ENCODE measurements around the gene BRD2. TPM values are rescaled to one million over a fixed set of nuclear protein-coding genes. Genes with fewer than 3 reads are reported as not detected.

Gene BRD2
- total RNA-seq, 2 experiments from 2014 or later, result 327 to 333 TPM

DNA sequence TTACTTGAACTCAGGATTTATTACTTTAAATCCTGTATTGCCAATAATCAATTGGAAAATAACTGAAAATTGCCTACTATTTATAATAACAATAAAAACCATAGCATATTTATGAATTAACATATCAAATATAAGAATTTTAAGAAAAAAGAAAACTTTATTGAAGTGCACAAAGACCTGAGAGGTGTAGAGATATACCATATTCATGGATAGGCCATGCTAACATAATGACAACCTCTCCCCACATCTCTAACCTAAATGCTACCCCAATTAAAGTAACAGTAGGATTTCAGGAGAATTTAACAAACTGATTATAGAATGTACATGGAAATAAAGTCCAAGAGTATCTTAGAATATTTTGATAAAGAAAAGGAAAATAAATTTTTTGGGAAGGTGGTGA lies 22.4 kb upstream of the BRD2 start:
- ChIA-PET CTCF (no interaction called here), POLR2A (no interaction called here)

DNA sequence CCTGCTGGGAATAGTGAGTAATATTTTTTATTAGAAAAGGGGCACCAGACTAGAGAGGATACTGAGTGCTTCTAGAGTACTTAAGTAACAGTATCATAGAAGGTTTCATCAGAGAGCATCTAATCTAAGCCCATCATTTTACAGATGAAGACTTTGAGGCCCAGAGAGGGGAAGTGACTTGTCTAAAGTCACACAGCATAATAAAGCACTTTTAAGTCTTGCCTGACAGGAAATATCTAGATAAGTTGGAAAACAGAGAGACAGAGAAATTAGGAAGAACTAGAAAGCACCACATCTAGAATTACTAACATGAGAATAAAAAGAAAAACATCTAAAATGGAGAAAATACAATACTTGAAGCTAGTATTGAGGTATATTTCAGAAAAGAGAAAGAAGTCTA lies 21.5 kb upstream of the BRD2 start:
- CTCF ChIA-PET, result interaction anchor here (1.6 to 1.8 kb wide), 2 partner anchors 13 to 90 kb away, joined by 5 to 10 read pairs; no protein-coding TSS in a partner anchor
- POLR2A ChIA-PET, result interaction anchor here (1.8 kb wide), 1 partner anchor 25 kb away, joined by 9 read pairs; no protein-coding TSS in a partner anchor

DNA sequence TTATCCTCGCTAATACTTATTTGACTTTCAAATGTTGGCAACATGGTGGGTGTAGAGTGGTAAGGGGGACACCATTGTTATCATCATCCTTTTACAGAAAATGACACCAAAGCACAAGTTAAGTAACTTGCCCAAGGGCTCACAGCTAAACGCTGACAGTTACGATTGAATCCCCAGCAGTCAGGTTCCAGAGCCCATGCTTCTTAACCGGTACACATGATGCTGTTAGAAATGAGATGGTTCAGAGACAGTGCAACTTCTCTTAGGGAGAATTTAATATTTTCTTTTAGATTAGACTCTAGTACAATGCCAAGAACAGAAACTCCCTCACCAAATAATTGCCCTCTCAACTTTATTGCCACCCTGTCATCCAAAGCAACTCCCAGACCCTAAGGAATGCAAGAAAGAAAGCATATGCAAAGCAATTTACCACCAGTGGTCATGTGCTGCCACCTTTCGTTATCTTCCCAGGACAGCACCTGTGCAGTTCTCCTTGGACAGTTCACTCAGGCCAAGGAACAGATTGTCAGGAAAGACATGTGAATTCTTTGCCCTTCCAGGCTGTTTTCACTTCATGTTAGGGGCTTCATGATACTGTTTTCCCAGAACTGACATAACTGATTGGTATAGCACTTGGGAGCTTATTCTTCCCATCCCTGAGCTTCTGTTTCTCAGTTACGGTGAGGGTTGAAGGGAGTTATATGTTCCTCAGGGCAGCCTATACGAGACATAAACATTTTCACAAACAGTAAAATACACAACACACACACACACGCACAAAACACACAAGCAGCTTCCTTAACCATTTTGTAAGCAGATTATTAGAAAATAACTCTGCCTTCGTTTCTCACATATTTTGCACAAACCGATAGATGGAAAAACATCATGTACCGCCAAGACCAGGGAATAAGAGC lies 20.6 kb upstream of the BRD2 start:
- POLR2A ChIA-PET, result interaction anchor here (1.8 kb wide), 1 partner anchor 24 kb away, joined by 9 read pairs; no protein-coding TSS in a partner anchor
- CTCF ChIA-PET, result interaction anchor here (0.8 to 1.8 kb wide), 5 partner anchors 14 to 90 kb away, joined by 3 to 10 read pairs (median 5); no protein-coding TSS in a partner anchor

DNA sequence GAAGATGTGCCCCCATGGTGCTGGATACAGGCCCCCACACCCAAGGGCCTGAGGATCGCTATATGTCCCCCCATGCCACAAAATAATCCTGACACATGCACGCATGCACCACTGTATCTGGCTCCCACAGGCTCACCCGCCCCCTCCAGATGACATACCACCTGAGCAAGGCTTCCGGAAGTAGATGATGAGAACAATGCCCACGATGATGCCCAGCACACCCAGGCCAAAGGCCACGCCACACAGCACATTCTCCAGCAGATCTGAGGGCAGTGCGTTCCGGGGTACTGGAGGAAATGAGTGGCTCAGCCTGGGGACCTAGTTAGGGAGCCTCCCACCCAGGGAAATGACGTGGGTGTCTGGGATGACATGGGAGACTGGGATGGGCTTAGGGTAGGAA lies 19.3 kb upstream of the BRD2 start:
- POLR2A ChIA-PET, result no interaction called here
- CTCF ChIA-PET, result interaction anchor here (2.3 kb wide), 1 partner anchor 16 kb away, joined by 12 read pairs; no protein-coding TSS in a partner anchor

DNA sequence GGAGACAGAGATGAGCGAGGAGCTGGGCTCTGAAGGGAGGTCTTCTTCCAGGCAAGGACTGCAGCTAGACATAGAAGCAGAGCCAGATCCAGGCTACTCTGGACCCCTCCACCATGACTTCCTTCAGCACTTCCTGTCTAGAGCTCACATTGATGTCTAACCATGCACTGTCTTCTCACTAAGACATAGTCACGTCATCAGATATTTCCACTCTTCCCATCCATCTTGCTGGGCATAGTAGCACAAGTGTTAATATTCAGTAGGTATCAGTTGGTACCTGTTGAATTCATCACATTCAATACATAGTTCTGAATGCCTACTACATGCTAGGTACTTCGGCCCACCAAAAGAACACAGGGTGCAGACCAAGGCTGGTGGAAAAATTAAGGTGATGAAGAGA lies 18.4 kb upstream of the BRD2 start:
- CTCF ChIA-PET, result interaction anchor here (1.0 to 2.3 kb wide), 3 partner anchors 17 to 34 kb away, joined by 3 to 12 read pairs (median 4); partner anchors contain the start of gene BRD2
- POLR2A ChIA-PET, result no interaction called here

DNA sequence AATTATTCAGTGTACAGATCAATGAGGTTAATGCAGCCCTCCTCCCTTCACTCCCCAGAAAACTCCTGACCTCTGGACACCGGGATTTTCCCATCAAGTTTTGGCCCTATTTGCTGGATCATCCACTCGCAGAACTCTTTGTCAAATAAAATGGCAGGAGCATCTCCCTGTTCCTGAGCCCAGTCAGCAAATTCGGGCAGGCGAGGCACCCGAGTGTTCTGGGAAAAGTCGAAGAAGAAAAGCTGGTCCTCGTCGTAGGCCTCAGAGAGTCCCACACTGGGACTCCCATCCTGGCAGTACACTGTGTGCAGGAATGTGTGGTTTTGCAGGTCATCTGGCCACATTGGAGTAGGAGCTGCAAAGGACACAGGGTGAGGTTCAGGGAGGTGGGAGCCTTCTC lies 17.9 kb upstream of the BRD2 start:
- ChIA-PET CTCF (interaction anchor here (1.0 to 3.4 kb wide), 4 partner anchors 10 to 34 kb away, joined by 3 to 19 read pairs (median 8); partner anchors contain the start of genes BRD2 and HLA-DMB), POLR2A (no interaction called here)

DNA sequence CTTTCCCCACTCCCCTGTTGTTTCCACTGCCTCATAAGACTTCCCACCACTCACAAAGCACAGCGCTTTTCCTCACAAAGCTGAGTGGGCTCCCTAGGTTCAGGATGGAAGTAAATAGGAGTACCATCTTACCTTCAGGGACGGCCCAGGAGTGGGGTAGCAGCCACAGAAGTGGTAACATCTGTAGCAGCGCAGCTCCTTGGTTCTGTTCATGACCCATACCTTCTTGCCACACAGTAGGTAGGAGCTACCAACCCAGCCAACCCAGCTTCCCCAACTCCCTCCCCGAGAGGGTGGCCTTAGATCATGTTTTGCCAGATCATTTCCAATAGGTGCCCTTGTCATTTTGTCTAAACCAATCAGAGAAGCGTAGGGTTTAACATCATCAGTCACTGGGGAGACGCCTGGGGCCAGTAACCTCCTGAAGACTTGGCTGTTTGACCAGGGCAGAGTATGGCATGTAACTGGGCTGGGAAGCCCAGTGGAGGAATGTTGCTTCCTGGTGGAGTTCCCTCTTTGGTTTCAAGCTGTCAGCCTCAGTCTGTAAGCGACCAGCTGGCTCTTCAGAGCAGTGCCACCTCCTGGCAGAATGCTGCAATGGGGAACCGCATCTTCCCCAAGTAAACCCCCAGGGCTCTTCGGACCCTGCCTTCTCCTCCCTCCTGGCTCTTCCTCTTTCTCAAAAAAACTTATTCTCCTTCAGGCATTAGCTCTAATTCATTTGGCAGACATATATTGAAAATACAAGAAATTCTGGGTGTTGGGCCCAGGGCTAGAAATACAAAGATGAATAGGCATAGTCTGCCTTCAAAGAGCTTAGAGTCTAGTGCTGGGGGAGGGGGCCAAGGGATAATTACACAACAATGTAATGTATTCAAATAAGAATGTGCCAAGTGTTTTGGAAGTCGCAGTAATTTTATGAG lies 15.3 kb upstream of the BRD2 start, which contains the start of gene HLA-DMA:
TSS of gene HLA-DMA (minus strand) at position 281 of the 923 bp plus-strand sequence. CDS start at position 220, 61 bp downstream.
- CTCF ChIA-PET, result interaction anchor here (0.5 to 5.9 kb wide), 20 partner anchors 9 to 1299 kb away, joined by 3 to 46 read pairs (median 6); partner anchors contain the start of genes BRD2, HLA-DMB and TAP2
- POLR2A ChIA-PET, result interaction anchor here (0.5 to 5.0 kb wide), 7 partner anchors 14 to 114 kb away, joined by 3 to 52 read pairs (median 3); partner anchors contain the start of gene TAP2

DNA sequence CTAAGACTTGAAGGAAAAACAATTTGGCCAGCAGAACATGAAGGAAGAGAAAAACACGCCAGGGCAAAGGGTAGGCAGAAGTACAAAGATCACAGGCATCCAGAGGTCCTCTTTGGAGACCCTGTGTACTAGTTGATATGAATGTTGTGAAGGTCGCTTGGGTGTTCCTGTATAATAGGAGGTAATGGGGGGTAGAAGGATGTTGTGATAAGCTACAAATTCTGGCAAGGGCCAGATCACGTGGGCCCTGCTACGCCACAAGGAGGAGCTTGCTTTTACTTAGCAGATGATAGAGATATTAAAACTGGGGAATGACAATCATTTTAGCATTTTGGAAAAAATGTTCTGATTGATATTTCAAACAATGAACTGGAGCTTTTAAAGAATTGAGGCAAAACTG lies 14.6 kb upstream of the BRD2 start:
- ChIA-PET POLR2A (interaction anchor here (0.5 to 5.0 kb wide), 6 partner anchors 14 to 99 kb away, joined by 3 to 52 read pairs (median 4); partner anchors contain the start of gene BRD2), CTCF (interaction anchor here (0.6 to 5.9 kb wide), 17 partner anchors 10 to 481 kb away, joined by 3 to 46 read pairs (median 11); partner anchors contain the start of genes BRD2, HLA-DMB and TAP2)

DNA sequence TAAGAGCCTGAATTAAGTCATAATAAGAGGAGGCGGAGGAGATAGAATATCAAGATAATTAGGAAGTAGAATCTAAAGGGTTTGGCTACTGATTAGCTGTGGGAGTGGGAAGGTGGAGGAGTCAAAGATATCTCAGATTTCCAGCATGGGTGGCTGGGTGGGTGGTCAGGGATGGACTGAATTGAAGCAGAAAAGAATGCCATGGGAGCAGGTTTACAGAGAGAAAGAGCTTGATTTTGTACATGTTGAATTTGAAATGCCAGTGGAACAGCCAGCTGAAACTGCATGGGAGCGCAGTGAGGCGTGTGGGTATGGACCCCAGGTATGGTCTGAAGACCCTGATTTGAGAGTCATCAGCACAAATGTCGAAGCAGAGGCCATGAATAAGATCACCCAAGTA lies 14.1 kb upstream of the BRD2 start:
- CTCF ChIA-PET, result interaction anchor here (0.6 to 5.9 kb wide), 15 partner anchors 9 to 480 kb away, joined by 3 to 46 read pairs (median 11); partner anchors contain the start of gene BRD2

DNA sequence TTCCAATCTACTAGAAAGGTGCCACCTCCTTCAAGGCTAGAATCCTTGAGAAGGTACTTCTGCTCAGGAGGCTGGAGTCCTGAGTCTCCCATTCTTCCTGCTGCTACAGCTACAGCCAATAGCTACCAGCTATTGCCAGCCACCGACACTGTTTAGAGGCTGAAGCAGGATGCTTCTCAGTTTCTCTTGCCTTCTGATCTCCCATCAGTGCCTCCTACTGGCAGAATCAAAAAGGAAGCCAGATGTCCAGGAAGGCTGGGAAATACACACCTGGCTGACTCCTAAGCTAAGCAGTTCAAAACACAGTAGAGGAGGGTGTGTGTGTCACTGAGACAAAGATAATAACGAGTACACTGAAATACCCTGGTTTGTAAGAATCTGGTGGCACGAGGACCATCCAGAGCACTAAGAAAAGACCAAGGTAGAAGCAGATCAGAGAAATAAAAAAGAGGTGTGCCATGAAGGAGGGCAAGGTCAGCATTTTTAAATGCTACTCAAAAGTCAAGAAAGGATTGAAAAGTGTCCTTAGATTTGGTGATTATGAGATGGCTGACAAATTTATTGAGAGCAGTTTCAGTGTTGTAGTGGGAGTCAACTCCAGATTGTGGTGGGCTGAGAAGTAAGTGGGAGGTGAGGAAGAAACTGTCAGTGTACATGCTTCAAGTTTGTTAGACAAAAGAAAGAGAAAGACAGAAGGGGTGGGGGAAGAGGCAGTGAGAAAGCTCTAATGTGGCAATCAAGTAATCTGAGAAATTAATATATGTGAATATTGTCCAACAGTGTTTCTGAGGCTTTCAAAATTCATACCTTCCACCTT lies 13.2 kb upstream of the BRD2 start:
- CTCF ChIA-PET, result interaction anchor here (0.7 to 5.9 kb wide), 10 partner anchors 8 to 449 kb away, joined by 4 to 46 read pairs (median 12); partner anchors contain the start of genes BRD2 and TAP2

More for the DNA sequence above, 14.1 kb upstream of the BRD2 start:
- POLR2A ChIA-PET, result interaction anchor here (1.0 to 5.0 kb wide), 3 partner anchors 14 to 20 kb away, joined by 4 to 52 read pairs (median 5); partner anchors contain the start of gene BRD2

DNA sequence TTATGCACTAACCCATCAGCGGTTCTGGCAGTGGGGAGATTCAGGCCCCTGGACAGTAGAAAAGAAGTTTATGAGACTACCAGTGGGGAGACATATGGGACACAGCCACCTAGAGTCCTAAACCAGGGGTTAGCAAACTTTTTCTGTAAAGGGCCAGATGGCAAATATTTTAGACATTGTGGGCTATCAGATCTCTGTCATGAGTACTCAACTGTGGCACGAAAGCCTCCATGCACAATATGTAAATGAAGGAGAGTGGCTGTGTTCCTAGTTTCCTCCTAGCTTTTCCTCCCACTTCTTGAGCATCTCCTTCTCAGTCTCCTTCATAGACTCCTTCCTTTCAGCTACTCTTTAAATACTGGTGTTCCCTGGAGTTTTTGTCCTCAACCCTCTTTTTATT lies 12.2 kb upstream of the BRD2 start:
- POLR2A ChIA-PET, result interaction anchor here (0.6 to 5.0 kb wide), 2 partner anchors 15 to 31 kb away, joined by 3 to 52 read pairs; no protein-coding TSS in a partner anchor
- CTCF ChIA-PET, result interaction anchor here (1.2 to 5.9 kb wide), 4 partner anchors 11 to 28 kb away, joined by 6 to 46 read pairs (median 18); partner anchors contain the start of gene BRD2

More for the DNA sequence above, 13.2 kb upstream of the BRD2 start:
- POLR2A ChIA-PET, result interaction anchor here (0.6 to 5.0 kb wide), 4 partner anchors 13 to 34 kb away, joined by 3 to 52 read pairs (median 6); partner anchors contain the start of gene BRD2

DNA sequence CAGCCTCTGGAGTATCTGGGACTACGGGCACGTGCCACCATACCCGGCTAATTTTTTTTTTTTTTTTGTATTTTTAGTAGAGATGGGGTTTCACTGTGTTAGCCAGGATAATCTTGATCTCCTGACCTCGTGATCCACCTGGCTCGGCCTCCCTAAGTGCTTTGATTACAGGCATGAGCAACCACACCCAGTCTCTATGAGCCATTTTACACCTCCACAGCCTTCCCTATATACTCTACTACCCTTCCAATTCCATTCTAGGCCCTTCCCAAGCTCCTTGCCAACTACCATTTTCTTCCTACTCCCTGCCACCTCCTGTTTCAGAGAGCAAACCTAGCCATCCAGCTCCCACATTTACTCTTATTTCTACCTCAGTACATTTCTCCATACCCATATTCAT lies 7.8 kb upstream of the BRD2 start:
- POLR2A ChIA-PET, result no interaction called here

DNA sequence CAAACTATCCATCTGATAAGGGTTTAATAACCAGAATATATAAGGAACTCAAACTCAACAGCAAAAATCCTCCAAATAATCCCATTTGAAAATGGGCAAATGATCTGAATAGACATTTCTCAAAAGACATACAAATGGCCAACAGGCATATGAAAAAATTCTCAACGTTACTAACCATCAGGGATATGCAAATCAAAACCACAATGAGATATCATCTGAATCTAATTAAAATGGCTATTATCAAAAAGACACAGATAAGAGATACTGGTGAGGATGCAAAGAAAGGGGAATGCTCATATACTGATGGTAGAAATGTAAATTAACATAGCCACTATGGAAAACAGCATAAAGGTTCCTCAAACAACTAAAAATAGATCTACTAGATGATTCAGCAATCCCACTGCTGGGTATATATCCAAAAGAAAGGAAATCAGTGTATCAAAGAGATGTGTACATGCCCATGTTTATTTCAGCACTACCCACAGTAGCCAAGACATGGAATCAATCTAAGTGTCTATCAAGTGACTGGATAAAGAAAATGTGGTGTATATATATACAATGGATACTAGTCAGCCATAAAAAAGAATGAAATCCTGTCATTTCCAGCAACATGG lies 6.1 kb upstream of the BRD2 start:
- ChIA-PET CTCF (interaction anchor here (1.3 to 1.9 kb wide), 2 partner anchors 8 to 10 kb away, joined by 4 to 5 read pairs; partner anchors contain the start of gene HLA-DMA), POLR2A (no interaction called here)

More for the DNA sequence above, 7.8 kb upstream of the BRD2 start:
- CTCF ChIA-PET, result interaction anchor here (1.5 kb wide), 1 partner anchor 16 kb away, joined by 3 read pairs; no protein-coding TSS in a partner anchor

DNA sequence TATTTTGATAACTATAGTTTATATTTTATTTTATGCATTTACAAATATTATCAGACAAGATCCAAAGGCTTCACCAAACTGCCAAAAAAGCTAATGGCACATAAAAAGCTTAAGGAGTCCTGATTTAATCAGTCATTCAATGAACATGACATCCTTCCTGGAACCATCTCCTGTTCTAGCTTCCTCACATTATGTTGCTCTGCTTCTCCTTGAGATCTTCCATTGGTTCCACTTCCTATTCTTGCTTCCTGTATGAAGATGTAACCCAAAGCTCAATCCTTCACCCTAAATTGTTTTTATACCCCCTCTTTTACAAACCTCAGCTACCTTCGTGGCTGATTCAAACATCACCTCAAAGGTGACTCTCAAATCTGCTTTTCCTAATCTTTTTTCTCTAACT lies 4.5 kb upstream of the BRD2 start:
- ChIA-PET POLR2A (interaction anchor here (0.8 kb wide), 1 partner anchor 8 kb away, joined by 6 read pairs; no protein-coding TSS in a partner anchor), CTCF (interaction anchor here (1.1 to 1.9 kb wide), 4 partner anchors 10 to 54 kb away, joined by 3 to 9 read pairs (median 4); no protein-coding TSS in a partner anchor)

DNA sequence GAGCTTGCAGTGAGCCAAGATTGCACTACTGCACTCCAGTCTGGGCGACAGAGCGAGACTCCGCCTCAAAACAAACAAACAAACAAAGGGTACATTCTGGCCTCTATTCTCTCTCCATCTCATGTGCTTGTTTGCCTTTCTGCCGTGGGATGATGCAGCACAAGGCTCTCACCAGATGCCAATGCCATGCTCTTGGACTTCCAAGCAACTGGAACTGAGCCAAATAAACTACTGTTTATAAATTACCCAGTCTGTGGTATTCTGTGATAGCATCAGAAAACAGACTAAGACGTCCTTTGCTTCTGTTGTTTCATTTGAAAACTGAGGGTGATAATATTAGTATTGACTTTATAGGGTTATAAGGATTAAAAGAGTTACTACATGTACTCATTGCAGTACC lies 3.6 kb upstream of the BRD2 start:
- CTCF ChIA-PET, result interaction anchor here (0.9 to 1.9 kb wide), 3 partner anchors 12 to 53 kb away, joined by 3 to 9 read pairs (median 4); partner anchors contain the start of gene HLA-DMA
- POLR2A ChIA-PET, result no interaction called here

Measured in activated CD8-positive, alpha-beta memory T cell treated with anti-CD3 and anti-CD28 coated beads for 36 hours (primary cell).